Activated CD8-positive, alpha-beta memory T cell treated with anti-CD3 and anti-CD28 coated beads, Interleukin-2, amount 50 U/mL, for 48 hours (primary cell): ENCODE measurements around the gene NDE1.
"Not testable (repeated sequence)": the region's sequence is repeated elsewhere in the genome, so short reads cannot be mapped to it uniquely, and the experiment has no call there.

ENCODE experiments used
- DNase-seq: peaks from one replicate; pipeline ENCODE4 v3.0.0-alpha.2; 2020

The NDE1 gene

GRCh38 chr16:15621456-15621855 is 28.6 kb upstream of the NDE1 start:
- no peak for DNase-seq

GRCh38 chr16:15621889-15622288 is 28.2 kb upstream of the NDE1 start:
- no peak for DNase-seq

GRCh38 chr16:15631730-15632409 is 18.2 kb upstream of the NDE1 start:
- DNase-seq = no peak

GRCh38 chr16:15635926-15636325 is 14.1 kb upstream of the NDE1 start:
- DNase-seq = no peak

- no peak for DNase-seq
Measured at GRCh38 chr16:15636392-15636873, 13.6 kb upstream of the NDE1 start.

- DNase-seq = peak; percentile 59
Measured at GRCh38 chr16:15639061-15639568, 10.9 kb upstream of the NDE1 start.

- peak; percentile 20 for DNase-seq
Measured at GRCh38 chr16:15640966-15641365, 9.1 kb upstream of the NDE1 start.

DNA sequence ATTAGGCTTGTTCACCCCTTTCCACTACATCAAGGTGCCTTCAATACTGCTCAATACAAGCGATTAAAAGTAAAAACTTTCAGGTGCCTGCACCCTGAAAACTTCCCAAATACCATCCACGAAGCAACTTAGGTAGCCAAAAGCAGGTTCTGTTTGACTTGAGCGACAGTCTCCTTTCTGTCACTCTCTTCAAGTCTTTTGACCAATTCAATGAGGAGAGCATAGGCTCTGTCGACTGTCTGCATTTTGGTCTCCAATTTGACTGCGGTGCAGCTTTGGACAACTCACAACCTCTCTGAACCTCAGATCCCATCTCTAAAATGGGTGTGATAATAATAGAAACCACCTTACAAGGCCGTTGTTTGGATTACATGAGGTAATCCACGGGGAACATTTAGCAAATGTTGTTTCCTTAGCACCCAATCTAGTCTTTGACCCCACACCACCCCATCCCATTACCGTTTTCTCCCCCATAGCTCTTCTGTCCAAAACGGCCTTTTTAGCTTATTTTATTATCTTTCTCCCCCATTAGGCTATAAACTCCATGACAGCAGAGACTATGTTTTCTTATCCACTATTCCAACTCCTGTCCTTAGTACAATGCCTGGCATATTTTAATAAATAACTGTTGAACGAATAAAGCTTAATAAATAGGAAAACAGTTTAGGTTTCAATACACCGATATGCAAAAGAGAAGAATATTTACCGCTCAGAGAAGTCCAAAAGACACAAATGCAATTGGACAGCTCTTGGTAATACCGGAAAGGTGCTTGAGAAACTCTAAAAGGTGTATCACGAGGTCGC is 8.1 kb upstream of the NDE1 start:
- no peak for DNase-seq

GRCh38 chr16:15642557-15643047 is 7.4 kb upstream of the NDE1 start:
- peak; percentile 90 for DNase-seq

GRCh38 chr16:15643048-15643945 is 6.7 kb upstream of the NDE1 start, which contains the start of gene MARF1:
MARF1 (minus strand) TSS chr16:15643154; CDS start chr16:15639233, 3,921 bp downstream.
- DNase-seq = peak; percentile 100

DNA sequence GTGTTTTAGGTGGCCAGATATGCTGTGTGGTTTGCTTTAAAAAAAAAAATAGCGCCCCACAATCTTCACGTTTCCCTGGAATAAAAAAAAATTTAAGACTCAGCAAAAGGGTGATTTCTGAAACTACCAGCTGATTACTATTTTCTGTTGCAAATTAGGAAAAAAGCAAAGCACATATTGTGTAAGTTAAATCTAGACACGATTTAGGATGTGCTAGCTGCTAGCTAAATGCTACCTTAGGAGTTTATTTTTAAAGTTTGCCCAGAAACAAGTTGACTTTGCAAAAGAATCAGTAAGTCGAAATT is 6.1 kb upstream of the NDE1 start:
- DNase-seq = no peak

DNA sequence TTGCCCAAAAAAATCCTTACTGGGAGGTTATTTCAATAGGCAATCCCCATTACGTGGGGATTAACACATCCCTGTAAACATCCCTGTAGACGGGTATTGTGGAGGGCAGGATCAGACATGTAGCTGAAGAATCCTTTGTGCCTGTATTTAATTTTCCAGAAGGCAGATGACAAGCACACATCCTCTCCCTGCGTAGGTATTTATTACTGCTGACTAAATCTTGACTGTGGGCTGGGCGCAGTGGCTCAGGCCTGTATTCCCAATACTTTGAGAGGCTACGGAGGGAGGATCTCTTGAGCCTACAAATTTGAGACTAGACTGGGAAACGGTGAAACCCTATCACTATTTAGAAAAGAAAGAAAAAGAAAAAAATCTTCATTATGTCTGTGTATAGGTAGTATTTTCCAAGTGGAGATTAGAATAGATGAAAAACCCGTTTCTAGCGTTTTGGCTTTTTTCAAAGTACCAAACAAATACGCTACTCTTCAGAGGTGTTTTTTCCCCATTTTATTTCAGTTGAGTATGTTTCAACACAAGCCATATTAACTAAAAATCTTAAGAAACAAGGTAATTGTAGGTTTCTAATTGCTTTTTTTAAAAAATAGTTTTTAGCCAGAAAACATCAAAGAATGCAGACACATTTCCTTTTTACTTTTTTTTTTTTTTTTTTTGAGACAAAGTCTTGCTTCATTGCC is 5.6 kb upstream of the NDE1 start:
- peak; percentile 40 for DNase-seq

DNA sequence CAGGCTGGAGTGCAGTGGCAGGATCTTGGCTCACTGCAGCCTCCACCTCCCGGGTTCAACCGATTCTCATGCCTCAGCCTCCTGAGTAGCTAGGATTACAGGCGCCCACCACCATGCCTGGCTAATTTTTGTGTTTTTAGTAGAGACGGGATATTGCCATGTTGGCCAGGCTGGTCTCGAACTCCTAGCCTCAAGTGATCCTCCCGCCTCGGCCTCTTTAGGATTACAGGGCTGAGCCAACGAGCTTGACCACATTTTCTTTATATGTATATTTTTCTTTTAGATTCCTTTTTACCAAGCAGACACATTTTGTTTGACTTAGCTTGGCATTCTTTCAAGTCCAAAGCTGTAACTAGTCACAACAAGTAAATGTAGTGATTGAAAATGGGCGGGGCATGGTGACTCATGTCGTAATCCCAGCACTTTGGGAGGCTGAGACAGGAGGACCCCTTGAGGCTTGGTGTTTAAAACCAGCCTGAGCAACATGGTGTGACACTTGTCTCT is 5.0 kb upstream of the NDE1 start:
- DNase-seq = peak; percentile 52

DNA sequence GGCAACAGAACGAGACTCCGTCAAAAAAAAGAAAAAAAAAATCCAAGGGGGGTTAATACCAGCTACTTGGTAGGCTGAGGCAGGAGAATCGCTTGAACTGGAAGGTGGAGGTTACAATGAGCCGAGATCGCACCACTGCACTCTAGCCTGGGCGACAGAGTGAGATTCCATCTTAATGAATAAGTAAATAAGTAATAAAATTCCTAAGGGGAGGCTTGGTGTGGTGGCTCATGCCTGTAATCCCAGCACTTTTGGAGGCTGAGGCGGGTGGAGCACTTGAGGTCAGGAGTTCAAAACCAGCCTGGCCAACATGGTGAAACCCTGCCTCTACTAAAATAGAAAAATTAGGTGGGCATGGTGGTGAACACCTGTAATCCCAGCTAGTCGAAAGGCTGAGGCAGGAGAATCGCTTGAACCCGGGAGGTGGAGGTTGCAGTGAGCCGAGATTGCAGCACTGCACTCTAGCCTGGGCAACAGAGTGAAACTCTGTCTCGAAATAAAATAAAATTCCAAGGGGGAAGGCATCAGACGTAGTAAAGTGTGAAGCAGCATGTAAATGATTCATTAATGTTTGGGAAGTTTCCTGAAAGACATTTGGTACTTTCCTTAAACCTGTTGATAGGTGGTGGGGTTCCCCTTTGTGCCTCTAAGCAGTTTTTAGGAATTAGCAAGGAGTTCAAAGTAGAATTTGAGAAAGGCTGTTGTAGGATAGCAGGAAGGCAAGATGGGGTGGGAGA is 3.3 kb upstream of the NDE1 start:
- DNase-seq = not testable (repeated sequence)

DNA sequence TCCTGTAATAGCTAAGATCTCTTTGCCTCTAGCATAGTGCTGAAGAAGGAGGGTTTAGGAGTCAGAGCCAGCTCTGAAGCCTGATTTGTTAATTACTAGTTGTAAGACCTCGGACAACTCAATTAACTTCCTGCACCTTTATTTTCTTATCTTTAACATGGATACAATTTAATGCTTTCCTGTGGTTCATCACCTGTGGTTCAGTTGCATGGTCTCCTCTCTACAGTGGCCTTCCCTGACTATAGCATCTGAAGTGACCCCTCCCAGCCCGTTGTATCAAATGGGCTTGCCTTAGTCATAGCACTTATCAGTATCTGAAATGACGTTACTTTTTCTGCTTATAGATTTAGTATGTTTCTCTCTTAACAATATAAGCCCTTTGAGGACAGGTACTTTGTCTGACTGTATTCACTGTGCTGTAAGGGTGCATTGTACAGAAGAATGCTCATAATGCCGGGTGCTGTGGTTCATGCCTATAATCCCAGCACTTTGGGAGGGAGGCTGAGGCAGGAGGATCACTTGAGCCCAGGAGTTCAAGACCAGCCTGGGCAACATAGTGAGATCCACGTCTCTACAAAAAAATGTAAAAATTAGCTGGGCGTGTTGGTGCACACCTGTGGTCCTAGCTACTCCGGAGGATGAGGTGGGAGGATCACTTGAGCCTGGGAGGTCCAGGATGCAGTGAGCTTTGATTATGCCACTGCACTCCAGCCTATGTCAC is 2.6 kb upstream of the NDE1 start:
- DNase-seq = no peak

DNA sequence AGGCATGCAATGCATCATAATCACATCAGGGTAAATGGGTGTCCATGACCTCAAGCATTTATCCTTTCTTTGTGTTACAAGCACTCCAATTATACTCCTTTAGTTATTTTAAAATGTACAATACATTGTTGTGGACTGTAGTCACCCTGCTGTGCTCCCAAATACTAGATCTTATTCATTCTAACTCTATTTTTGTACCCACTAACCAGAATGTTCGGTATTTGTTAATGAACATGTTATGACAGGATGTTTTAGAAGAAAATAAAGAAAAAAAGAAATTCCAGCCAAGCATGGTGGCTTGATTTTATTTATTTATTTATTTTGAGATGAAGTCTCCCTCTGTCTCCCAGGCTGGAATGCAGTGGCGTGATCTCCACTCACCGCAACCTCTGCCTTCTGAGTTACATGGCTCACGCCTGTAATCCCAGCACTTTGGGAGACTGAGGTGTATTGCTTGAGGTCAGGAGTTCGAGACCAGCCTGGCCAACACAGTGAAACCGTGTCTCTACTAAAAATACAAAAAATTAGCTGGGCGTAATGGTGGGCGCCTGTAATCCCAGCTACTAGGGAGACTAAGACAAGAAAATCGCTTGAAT is 1.8 kb upstream of the NDE1 start:
- no peak for DNase-seq

GRCh38 chr16:15649311-15649710 is 734 bp upstream of the NDE1 start:
- not testable (repeated sequence) for DNase-seq

- DNase-seq = no peak
Measured at GRCh38 chr16:15649727-15650018, 372 bp upstream of the NDE1 start.

- DNase-seq = peak; percentile 67
Measured at GRCh38 chr16:15650698-15651171, 690 bp downstream of the NDE1 start.

DNA sequence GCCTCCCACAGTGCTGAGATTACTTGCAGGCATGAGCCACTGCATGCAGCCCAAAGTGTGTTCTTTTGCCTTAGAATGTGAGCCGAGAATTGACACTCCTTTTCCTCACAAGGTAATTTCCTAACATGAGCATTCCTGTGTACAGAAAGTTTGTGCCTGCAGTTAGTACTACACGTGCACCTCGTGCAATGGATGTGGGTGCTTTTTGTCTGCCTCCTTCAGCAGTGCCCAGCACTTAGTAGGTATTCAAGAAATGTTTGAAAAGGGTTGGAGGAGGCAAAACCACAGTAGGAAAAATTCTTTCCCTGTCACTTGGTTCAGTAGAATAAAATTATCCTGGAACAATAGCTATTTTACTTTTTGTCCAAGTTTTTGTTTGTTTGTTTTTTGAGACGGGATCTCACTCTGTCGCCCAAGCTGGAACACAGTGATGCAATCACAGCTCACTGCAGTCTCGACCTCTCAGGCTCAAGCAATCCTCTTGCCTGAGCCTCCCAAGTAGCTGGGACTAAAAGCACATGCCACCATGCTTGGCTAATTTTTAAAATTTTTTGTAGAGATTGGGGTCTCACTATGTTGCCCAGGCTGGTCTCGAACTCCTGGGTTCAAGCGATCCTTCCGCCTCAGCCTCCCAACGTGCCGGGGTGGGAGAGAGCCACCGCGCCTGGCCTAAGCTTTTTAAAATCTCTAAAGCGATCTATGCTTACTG is 2.4 kb downstream of the NDE1 start:
- no peak for DNase-seq
